Measurements from ENCODE around the gene CADPS2. TPM values are rescaled to one million over a fixed set of nuclear protein-coding genes. Genes with fewer than 3 reads are reported as not detected.

CADPS2 gene
- total and polyA plus RNA-seq, 4 donors: 5.6 to 41.1 (median 11.0) TPM

GRCh38 chr7:122695816-122696215, 190.4 kb downstream of the CADPS2 start:
- TF ChIP-seq FOXA1 (IDR thresholded peaks at IDR 0.05) (no peak), YY1 (IDR thresholded peaks at IDR 0.05) (no peak), HNF4G (IDR thresholded peaks at IDR 0.05) (no peak), REST (IDR thresholded peaks at IDR 0.05) (no peak), RAD21 (IDR thresholded peaks at IDR 0.05) (no peak), CTCF (IDR thresholded peaks at IDR 0.05; ENCODE audit: low read depth, low read length, missing input control) (no peak), TAF1 (conservative IDR thresholded peaks at IDR 0.05) (no peak), JUND (IDR thresholded peaks at IDR 0.05) (no peak), SP1 (IDR thresholded peaks at IDR 0.05) (no peak), EGR1 (IDR thresholded peaks at IDR 0.05; ENCODE audit: low read depth in 2 of 2) (no peak), RXRA (IDR thresholded peaks at IDR 0.05) (no peak), HNF4A (conservative IDR thresholded peaks at IDR 0.05) (no peak), ATF3 (IDR thresholded peaks at IDR 0.05) (no peak)
- no peak overlapping the region for H3K27ac ChIP-seq (ENCODE audit: low read depth in 1 of 2, low read length in 2 of 2)
- no peak for DNase-seq (ENCODE audit: low spot score)
- no peaks in the 10 kb centered on the region for H3K27me3 ChIP-seq (ENCODE audit: control insufficient read depth in 4 of 4, insufficient read depth in 4 of 4, low read length in 3 of 4)
- H3K4me1 ChIP-seq (ENCODE audit: control insufficient read depth in 4 of 4, insufficient read depth in 4 of 4, low read length in 3 of 4): no peaks in the 10 kb centered on the region
- H3K9me3 ChIP-seq (ENCODE audit: control insufficient read depth in 4 of 4, low read length in 3 of 4): no peaks in the 10 kb centered on the region
- WGBS: 94% methylated on average over 1 of the region's 1 CpG
- H3K4me3 ChIP-seq (ENCODE audit: low read depth in 1 of 3, low read length in 3 of 3): no peak overlapping the region
- no peak overlapping the region for H3K9ac ChIP-seq (ENCODE audit: low read depth in 1 of 2, low read length in 2 of 2)
- no peaks in the 10 kb centered on the region for H3K36me3 ChIP-seq (ENCODE audit: control insufficient read depth in 4 of 4, insufficient read depth in 3 of 4, low read depth in 1 of 4, low read length in 3 of 4)

GRCh38 chr7:122694697-122695096, 191.6 kb downstream of the CADPS2 start:
- no peak for TF ChIP-seq RAD21 (IDR thresholded peaks at IDR 0.05)
- no peak for TF ChIP-seq SP1 (IDR thresholded peaks at IDR 0.05)
- no peak for TF ChIP-seq YY1 (IDR thresholded peaks at IDR 0.05)
- TF ChIP-seq ATF3 (IDR thresholded peaks at IDR 0.05): no peak
- no peak for TF ChIP-seq ZBTB33 (IDR thresholded peaks at IDR 0.05)
- TF ChIP-seq NR2F2 (IDR thresholded peaks at IDR 0.05): no peak
- no peak for TF ChIP-seq MAX (IDR thresholded peaks at IDR 0.05)
- TF ChIP-seq RXRA (IDR thresholded peaks at IDR 0.05): no peak
- no peak for TF ChIP-seq CTCF (IDR thresholded peaks at IDR 0.05; ENCODE audit: low read depth, low read length, missing input control)
- no peak for TF ChIP-seq HNF4G (IDR thresholded peaks at IDR 0.05)
- no peak for TF ChIP-seq JUND (IDR thresholded peaks at IDR 0.05)
- TF ChIP-seq EGR1 (IDR thresholded peaks at IDR 0.05; ENCODE audit: low read depth in 2 of 2): no peak
- TF ChIP-seq TAF1 (conservative IDR thresholded peaks at IDR 0.05): no peak
- DNase-seq (ENCODE audit: low spot score): no peak
- Histone ChIP-seq H3K9ac (ENCODE audit: low read depth in 1 of 2, low read length in 2 of 2) (no peak overlapping the region), H3K4me3 (ENCODE audit: low read depth in 1 of 3, low read length in 3 of 3) (no peak overlapping the region), H3K4me1 (ENCODE audit: control insufficient read depth in 4 of 4, insufficient read depth in 4 of 4, low read length in 3 of 4) (no peaks in the 10 kb centered on the region), H3K27me3 (ENCODE audit: control insufficient read depth in 4 of 4, insufficient read depth in 4 of 4, low read length in 3 of 4) (no peaks in the 10 kb centered on the region), H3K9me3 (ENCODE audit: control insufficient read depth in 4 of 4, low read length in 3 of 4) (no peaks in the 10 kb centered on the region), H3K27ac (ENCODE audit: low read depth in 1 of 2, low read length in 2 of 2) (no peak overlapping the region), H3K36me3 (ENCODE audit: control insufficient read depth in 4 of 4, insufficient read depth in 3 of 4, low read depth in 1 of 4, low read length in 3 of 4) (no peaks in the 10 kb centered on the region)
- WGBS: 95% methylated on average over 2 of the region's 2 CpGs

Measured in liver (tissue), 9 donors.